Dermis lymphatic vessel endothelial cell (primary cell): ENCODE data around the gene PLA2G6. TPM values are rescaled to one million over a fixed set of nuclear protein-coding genes. Genes with fewer than 3 reads are reported as not detected.

ENCODE experiments used
- total RNA-seq: library from RNA; depleted of rRNA; stranded (reverse); fragments of >200 nt; gene quantifications from 2 replicates; pipeline ENCODE4 v1.2.1, GENCODE V29; 2014

Gene PLA2G6
- 4.0 and 4.5 TPM in 2 replicates for total RNA-seq

GRCh38 chr22:38181453-38182200 is at the start of gene PLA2G6:
PLA2G6 (minus strand) TSS chr22:38181830; CDS start chr22:38169426, 12,404 bp downstream.

GRCh38 chr22:38201711-38202436 is 20.2 kb upstream of the PLA2G6 start, which contains the start of gene MAFF:
MAFF (plus strand) TSS chr22:38201994; CDS start chr22:38213854, 11,860 bp downstream.

GRCh38 chr22:38110008-38110862 is 71.4 kb downstream of the PLA2G6 start, which contains the start of gene BAIAP2L2:
BAIAP2L2 (minus strand) TSS chr22:38110684; CDS start chr22:38110525, 159 bp downstream.

GRCh38 chr22:38083931-38084631 is 97.5 kb downstream of the PLA2G6 start, which contains the start of gene SLC16A8:
SLC16A8 (minus strand) TSS chr22:38084184; CDS start chr22:38082873, 1,311 bp downstream.

Other genes with a start within 250 kb of the PLA2G6 start
- 0.09 and 0.22 TPM in 2 replicates for gene C22orf23, start 228.2 kb downstream of the PLA2G6 start, total RNA-seq
- 34.8 and 47.6 TPM in 2 replicates for gene POLR2F, start 228.1 kb downstream of the PLA2G6 start, total RNA-seq
- gene SOX10, start 197.3 kb downstream of the PLA2G6 start, total RNA-seq: under 0.01 TPM in 1 of 2 replicates, not detected in the other
- gene PICK1, start 124.4 kb downstream of the PLA2G6 start, total RNA-seq: 4.5 and 8.1 TPM in 2 replicates
- 0.09 and 0.11 TPM in 2 replicates for gene SLC16A8, start 97.6 kb downstream of the PLA2G6 start, total RNA-seq
- 0.09 and 0.33 TPM in 2 replicates for gene BAIAP2L2, start 71.1 kb downstream of the PLA2G6 start, total RNA-seq
- 70.4 and 77.0 TPM in 2 replicates for gene MAFF, start 20.2 kb upstream of the PLA2G6 start, total RNA-seq
- 18.6 and 23.5 TPM in 2 replicates for gene TMEM184B, start 91.2 kb upstream of the PLA2G6 start, total RNA-seq
- 85.9 and 86.8 TPM in 2 replicates for gene CSNK1E, start 135.6 kb upstream of the PLA2G6 start, total RNA-seq